ENCODE results near the gene NINJ2.

NINJ2 gene

DNA sequence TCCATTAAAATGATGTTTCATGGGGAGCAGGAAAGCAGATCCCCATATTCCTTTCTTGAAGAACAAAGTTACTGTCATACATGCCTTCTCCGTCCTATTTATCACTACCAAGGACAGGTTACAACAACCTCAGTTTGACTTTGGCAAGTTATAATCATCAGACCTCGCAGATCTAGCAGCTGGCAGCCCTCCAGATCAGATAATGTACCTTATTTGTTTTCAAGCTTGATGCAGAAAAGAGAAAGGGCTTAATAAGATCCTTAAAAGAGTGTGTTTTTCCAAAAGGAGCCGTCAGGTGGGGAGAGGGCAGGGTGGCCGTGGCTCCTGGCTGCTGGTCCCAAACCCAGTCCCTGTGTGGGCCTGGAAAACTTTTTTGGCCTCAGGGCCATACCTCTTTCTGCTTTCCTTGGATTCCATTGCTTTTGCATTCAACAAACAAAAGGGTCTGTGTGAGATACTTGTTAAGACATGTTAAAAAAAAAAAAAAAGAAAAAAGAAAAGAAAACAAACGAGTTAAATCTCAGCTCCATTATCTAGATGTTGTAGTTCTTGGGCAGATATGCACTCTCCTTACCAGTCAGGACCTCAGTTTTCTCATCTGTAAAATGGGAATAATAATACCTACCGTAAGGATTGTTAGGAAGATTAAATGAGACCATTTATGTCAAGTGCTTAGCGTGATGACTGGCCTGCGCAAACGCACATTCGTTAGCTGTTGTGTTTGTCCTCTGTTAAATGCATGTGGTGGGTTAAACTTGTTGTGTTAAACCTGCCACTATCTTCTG lies 138.9 kb downstream of the NINJ2 start:
- no peak for DNase-seq

DNA sequence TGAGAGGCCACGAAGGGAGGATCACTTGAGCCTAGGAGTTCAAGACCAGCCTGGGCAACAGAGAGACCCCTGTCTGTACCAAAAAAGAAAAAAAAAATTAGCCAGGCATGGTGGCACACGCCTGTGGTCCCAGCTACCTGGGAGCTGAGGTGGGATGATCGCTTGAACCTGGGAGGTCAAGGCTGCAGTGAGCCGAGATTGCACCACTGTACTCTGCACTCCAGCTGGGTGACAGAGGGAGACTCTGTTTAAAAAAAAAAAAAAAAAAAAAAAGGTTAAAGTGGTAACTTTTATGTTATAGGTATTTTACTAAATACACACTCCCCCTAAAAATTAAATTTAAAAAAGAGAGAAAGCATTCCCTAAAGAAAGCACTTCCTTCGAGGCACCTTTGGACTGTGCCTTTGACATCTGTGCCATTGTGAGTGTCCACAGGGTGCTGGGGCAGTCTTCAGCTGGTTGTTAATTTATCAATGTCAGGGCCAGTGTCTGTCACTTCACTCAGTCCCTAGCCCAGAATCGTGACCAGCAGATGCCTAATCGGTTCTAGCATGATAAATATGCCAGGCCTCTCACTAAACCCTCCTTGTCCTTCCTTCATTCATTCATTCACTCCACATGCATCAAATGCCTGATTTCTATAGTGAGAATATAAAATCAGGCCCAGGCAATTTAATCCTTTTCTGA lies 140.4 kb downstream of the NINJ2 start:
- no peak for DNase-seq

DNA sequence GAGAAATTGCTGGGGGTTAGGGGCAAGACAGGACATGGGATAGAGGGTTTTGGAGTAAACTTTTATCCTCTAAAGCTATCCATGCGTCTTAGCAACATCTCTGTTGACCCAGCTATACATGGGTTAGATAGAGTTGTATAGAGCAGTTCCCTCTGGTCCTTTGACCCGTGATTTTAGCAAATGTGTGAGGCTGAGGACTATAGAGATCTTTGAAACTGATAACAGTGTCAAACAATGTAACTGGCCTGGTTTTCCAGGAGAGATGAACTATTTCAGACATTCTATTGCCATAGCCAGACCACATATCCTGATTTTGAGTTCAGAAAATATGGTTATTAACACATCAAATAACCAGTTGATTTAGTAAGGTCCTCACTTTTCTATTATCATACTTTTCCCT lies 143.1 kb downstream of the NINJ2 start:
- DNase-seq = no peak

DNA sequence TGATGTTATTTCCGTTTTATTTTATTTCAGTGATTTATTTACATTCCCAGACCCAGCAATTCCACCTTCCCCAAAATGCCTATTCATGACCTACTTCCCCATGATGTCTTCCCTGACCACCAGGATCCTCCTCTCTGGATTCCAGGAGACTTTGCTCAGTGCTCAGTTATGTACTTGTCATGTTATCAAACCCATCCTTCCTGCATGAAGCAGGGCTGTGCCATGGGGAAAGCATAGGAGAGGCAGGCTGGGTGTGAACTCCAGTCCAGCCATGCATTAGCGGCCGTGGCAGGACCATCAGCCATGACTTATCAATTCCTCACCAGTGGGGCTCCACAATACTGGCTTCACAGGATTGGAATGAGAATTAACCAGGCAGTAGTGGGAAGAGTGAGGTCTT lies 145.7 kb downstream of the NINJ2 start:
- no peak for DNase-seq
